Endothelial cell of umbilical vein (primary cell): ENCODE data around the gene SCAMP4.

Experiments used
- CTCF ChIP-seq, 2 donors: IDR thresholded peaks; 1 replicate in 1 of 2; 2 replicates in 1 of 2; pipeline ENCODE4 v1.5.1; 2011; ENCODE audit warnings: low read length in 2 of 2, mild to moderate bottlenecking in 2 of 2, moderate library complexity in 2 of 2, control low read depth in 1 of 2, inconsistent platforms in 1 of 2, low read depth in 1 of 2; ENCODE audit not compliant: insufficient read depth in 1 of 2; ENCODE audit errors: extremely low read depth in 1 of 2
- MAX ChIP-seq: IDR thresholded peaks from 2 replicates; pipeline ENCODE4 v1.6.1; 2011; ENCODE audit not compliant: insufficient read depth, insufficient read length
- POLR2A ChIP-seq: IDR thresholded peaks from 2 replicates; pipeline ENCODE4 v1.6.1; 2012; ENCODE audit warnings: low read depth, mild to moderate bottlenecking, control low read depth, low read length
- POLR2AphosphoS5 ChIP-seq: IDR thresholded peaks from 2 replicates; pipeline ENCODE4 v1.6.1; 2012; ENCODE audit warnings: low read depth, mild to moderate bottlenecking, control low read depth, low read length, moderate library complexity; ENCODE audit not compliant: insufficient read depth

GRCh38 chr19:1952635-1953034 is 47.4 kb downstream of the SCAMP4 start:
- TF ChIP-seq CTCF (IDR thresholded peaks at IDR 0.05; ENCODE audit: extremely low read depth in 1 of 2, insufficient read depth in 1 of 2, low read depth in 1 of 2, low read length in 2 of 2), result no peak
- no peak for TF ChIP-seq POLR2A
- no peak for TF ChIP-seq MAX
- TF ChIP-seq POLR2AphosphoS5, result no peak
